H7 (cell line): ENCODE data around the gene CCNG2. TPM values are rescaled to one million over a fixed set of nuclear protein-coding genes. Genes with fewer than 3 reads are reported as not detected.
"Not testable (repeated sequence)": the region's sequence is repeated elsewhere in the genome, so short reads cannot be mapped to it uniquely, and the experiment has no call there.

Experiments
- DNase-seq: peaks from one replicate; pipeline ENCODE4 v3.0.0; 2012
- H3K27me3 ChIP-seq: 2 replicates; pipeline ENCODE4 v1.6.0; 2011; ENCODE audit warnings: mild to moderate bottlenecking, low read length; ENCODE audit not compliant: control insufficient read depth, insufficient read depth
- H3K36me3 ChIP-seq: replicated peaks from 2 replicates; pipeline ENCODE4 v1.5.1; 2011; ENCODE audit warnings: low read length; ENCODE audit not compliant: control insufficient read depth, insufficient read depth
- H3K4me3 ChIP-seq: 2 replicates; pipeline ENCODE4 v1.5.1; 2011; ENCODE audit warnings: low read depth, mild to moderate bottlenecking, control low read depth, low read length, moderate library complexity; ENCODE audit not compliant: insufficient read depth
- total RNA-seq: library from RNA; depleted of rRNA; stranded (reverse); fragments of >200 nt; shearing (Covaris generic); gene quantifications from 2 replicates; pipeline ENCODE4 v1.2.3, GENCODE V29; 2014

CCNG2 gene
- total RNA-seq, 1 experiment from 2014 or later, result 6.2 TPM

DNA sequence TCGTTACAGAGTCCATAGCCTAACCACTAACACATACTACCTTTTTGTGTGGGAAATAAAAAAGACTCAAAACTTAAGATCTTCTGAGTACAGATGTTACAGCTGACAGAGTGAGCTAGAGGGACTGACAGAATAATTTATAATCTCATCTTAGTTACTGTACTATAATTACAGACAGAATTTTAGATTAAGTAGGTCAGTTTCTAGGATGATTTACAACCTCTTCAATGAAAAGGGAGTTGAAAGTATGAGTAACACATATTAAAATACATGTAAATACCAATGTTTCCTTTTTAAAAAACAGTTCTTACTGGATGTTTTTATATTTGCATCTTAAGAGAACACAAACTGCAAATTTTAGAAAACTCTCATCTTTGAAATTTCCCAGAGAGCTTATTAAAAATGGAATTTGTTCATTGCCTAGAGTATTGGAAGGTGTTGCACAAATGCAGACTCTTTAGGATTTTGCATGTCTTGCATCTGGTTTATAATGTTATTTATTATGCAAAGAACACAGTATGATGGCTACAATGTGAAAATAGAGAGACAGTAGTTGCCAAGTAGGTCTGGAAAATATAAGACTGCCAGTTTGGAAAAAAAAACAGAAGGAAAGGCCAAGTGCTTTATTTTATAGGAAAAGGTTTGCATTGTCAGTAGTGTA lies 24.2 kb upstream of the CCNG2 start:
- no peak for DNase-seq
- Histone ChIP-seq H3K4me3 (no peak overlapping the region), H3K27me3 (no peaks in the 10 kb centered on the region), H3K36me3 (no peaks in the 10 kb centered on the region)

DNA sequence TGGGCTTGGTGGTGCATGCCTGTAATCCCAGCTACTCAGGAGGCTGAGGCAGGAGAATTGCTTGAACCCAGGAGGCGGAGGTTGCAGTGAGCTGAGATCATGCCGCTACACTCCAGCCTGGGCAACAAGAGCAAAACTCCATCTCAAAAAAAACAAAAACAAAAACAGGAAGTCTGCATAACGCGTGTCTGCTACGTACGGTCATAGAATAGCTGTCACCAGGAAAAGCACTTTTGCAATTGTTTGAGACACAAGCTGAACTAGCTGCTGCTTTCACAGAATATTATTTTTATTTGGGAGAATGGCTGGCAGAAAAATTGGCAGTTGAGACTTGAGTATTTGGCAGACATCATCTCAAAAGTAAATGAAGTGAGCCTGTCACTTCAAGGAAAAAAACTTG lies 19.6 kb upstream of the CCNG2 start:
- DNase-seq, H3K4me3 ChIP-seq, H3K36me3 ChIP-seq, H3K27me3 ChIP-seq: not testable (repeated sequence)

DNA sequence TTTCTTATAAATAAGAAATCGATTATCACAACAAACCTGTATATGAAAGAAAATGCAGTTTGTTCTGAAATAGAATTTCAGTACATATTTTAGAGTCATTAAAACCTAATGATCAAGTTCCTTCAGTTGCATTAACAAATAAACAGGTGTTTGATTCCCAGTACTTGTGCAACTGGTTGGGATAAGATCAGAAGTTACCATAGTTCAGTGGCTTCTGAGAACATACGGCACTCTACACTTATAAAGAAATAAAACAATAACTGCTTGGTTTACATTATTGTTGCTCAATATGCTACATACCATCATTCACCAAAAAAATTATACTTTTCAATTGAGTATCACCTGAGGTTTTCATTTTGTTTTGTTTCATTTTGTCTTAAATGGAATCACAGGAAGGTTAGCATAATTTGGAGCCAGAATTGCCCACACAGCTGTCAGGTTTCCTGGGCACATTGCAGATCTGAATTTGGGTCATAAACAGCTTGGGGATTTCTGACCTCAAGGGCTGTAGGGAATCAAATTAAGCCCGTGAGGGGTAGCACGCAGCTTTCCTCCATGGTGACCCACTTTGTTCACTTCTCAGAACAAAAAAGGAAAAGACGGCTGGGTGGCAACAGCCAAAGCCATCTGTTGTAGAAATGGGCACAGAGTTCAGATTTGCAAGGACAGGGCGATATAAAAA lies 14.9 kb upstream of the CCNG2 start:
- Histone ChIP-seq H3K4me3 (no peak overlapping the region), H3K36me3 (no peaks in the 10 kb centered on the region), H3K27me3 (no peaks in the 10 kb centered on the region)
- no peak for DNase-seq

DNA sequence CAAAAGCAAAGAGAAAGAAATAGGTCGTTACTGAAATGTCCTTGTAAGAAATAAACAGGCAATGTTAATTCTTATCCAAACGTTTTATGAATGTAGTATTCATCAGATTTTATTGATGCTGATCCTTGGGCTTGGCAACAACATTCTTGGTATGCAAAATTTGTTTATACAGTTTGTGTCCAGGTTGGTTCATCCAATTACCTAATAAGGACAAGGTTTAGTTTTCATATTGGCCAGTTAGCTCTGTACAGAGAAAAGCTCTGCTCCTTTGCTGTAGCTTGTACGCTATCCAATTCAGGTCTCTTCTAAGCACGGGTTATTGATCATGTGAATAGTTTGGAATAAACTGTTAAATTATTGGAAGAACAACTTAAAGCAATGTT lies 14.4 kb upstream of the CCNG2 start:
- DNase-seq, result no peak
- H3K4me3 ChIP-seq, result no peak overlapping the region
- no peaks in the 10 kb centered on the region for H3K27me3 ChIP-seq
- H3K36me3 ChIP-seq, result no peaks in the 10 kb centered on the region

DNA sequence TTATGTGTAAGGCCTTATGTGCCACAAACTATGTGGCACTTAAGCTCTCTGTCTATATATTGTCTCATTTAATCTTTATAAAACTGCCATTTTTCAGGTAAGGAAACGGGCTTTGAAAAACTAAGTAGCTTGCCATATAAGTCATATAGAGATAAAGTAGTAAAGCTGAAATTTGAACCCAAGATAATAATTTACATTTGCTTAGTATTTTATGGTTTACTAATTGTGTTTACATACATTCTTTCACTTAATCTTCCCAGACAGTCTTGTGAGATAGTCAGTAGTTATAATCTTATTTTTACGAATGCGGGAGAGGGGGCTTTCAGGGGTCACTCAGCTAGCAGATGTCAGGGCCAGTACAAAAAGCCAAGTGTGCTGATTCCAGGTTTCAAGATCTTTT lies 13.9 kb upstream of the CCNG2 start:
- Histone ChIP-seq H3K27me3 (no peaks in the 10 kb centered on the region), H3K36me3 (no peaks in the 10 kb centered on the region), H3K4me3 (no peak overlapping the region)
- no peak for DNase-seq

DNA sequence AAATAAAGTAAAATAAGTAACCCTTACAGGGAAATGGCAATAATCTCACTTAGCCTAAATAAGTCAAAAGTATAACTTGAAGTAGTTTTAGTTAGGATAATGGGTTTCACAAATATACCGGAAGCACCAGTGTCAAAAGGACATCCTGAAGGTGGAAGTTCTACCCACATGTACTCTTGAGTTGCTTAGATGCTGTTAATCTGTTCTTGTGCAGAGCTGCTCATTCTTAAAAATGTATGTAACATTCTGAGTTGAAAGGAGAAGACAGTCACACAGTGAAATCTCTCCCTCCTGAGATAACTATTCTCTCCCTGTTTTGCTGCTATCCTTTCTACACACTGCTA lies 11.2 kb upstream of the CCNG2 start:
- no peak overlapping the region for H3K4me3 ChIP-seq
- H3K27me3 ChIP-seq, result no peaks in the 10 kb centered on the region
- no peaks in the 10 kb centered on the region for H3K36me3 ChIP-seq
- no peak for DNase-seq

DNA sequence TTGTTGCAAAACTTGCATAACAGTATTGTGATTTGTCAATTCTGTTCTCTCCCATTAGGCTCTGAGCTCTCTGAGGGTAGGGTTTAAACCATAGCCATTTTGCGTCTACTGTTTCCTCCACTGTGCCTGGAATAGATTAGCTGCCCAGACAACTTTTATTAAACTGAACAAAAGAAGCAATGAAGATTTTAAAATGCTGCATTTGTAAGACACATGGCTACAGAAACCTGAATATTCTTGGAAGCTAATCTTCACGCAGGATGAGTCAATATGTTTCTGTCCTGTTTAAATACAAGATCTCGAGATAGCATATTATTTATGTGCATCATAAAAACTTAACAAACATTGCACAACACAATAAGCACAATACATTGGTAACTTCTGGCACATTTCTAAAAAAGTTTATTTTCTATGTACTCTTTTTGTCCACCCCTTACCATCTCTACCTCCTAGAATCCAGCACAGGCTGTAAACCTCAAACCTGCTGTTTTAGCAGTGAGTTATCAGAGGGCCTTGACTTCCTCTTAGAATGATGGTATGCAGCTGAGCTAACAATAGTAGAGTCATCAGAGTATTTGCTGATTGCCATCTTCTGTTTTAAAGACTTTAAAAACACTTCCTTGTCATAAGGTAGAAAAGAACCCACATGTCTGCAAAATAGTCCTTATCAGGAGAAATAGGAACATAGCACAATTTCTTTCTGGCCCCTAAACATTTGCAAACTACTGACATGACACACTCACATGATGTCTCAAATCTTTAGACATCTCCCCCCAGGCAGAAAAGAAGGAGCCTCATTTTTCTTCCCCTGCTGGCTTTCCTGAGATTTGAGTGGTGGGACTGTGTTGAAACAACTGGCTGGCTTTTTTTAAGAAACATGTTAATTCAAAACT lies 10.6 kb upstream of the CCNG2 start:
- Histone ChIP-seq H3K36me3 (no peaks in the 10 kb centered on the region), H3K4me3 (no peak overlapping the region), H3K27me3 (no peaks in the 10 kb centered on the region)
- DNase-seq, result no peak

DNA sequence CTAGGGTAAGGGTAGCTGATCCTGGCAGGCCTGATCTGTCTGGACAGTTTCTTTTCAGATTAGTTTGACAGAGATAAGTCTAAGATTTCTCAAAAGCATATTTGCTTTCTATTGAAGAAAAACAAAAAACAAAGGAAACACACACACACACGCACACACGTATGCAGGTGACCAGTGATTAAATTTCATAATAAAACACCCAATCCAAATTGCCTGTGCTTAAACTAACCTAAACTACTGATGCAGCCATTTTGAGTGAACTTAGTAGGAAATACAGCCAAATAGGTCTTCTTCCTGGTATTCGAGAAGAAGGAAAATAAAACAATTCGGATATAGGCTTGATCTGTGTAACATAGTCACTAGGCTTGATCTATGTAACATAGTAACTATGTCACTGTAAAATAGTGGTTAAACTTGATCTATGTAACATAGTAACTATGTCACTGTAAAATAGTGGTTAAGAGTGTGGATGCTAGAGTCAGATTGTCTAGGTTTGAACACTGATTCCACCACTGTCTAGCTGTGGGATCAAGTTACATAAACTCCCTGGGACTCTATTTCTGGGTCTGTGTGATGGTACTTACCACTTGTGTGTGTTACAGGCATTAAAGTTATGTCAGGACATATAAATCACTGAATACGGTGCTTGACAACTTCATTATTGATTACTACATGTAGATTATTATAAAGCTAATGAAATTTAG lies 9.8 kb upstream of the CCNG2 start:
- no peak for DNase-seq
- Histone ChIP-seq H3K36me3 (no peaks in the 10 kb centered on the region), H3K4me3 (no peak overlapping the region), H3K27me3 (no peaks in the 10 kb centered on the region)

DNA sequence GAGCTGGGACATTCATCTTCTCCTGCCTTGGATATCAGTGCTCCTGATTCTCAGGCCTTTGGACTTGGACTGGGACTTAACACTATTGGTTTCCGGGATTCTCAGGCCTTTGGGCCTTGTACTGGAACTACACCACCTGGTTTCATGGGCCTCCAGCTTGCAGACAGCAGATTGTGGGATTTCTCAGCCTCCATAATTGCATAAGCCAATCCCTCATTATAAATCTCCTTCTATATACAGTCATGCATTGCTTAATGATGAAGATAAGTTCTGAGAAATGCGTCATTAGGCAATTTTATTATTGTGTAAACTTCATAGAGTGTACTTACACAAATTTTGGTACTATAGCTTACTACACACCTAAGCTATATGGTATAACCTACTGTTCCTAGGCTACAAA lies 8.9 kb upstream of the CCNG2 start:
- Histone ChIP-seq H3K36me3 (no peaks in the 10 kb centered on the region), H3K4me3 (no peak overlapping the region), H3K27me3 (no peaks in the 10 kb centered on the region)
- DNase-seq, result no peak

DNA sequence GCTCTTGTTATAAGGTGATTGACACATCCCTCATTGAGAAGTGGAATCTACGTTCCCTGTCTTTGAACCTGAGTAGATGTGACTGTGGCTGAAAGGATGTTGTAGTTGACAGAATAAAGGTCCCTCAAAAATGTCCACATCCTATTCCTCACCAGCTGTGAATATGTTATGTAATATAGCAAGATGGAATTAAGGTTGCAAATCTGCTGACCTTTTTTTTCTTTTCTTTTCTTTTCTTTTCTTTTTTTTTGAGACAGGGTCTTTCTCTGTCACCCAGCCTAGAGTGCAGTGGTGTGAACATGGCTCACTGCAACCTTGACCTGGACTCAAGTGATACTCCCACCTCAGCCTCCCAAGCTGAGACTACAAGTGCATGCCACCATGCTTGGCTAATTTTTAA lies 7.2 kb upstream of the CCNG2 start:
- no peak overlapping the region for H3K4me3 ChIP-seq
- H3K27me3 ChIP-seq, result no peaks in the 10 kb centered on the region
- no peaks in the 10 kb centered on the region for H3K36me3 ChIP-seq
- no peak for DNase-seq

DNA sequence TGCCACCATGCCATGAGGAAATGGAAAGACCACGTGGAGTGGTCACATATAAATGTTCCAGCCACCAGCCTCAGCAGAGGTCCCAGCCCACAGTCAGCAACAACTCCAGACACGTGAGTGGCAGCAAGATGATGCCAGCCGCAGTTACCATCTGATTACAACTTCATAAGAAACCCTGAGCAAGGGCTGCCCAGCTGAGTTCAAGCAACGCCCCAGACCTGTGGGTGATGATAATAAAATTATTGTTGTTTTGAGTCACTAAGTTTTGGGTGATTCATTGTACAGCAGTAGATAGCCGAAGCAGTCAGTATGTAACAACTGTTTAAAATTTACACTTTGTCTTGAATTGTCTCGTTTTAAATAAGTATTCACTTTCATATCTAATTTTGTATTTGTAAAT lies 5.8 kb upstream of the CCNG2 start:
- Histone ChIP-seq H3K4me3 (no peak overlapping the region), H3K36me3 (no peaks in the 10 kb centered on the region), H3K27me3 (no peaks in the 10 kb centered on the region)
- DNase-seq, result no peak

DNA sequence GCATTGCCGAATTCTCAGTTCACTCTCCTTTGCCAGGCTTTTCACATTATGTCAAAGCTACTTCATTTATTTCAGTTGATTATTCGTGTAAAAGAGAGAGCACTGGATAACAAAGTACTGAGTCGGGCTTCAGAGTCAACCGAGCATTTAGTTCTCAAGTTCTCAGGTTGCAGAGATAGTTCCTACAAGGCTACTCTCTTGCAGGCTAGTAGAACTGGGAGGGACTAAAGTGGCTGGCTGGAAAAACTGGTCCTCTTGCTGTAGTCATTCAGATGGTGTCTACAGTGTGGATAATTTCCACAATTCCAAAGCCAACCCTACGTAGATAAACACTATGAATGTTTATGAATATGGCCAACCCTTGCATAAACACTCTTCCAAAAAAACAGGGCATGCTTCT lies 4.6 kb upstream of the CCNG2 start:
- DNase-seq, result no peak
- Histone ChIP-seq H3K36me3 (no peaks in the 10 kb centered on the region), H3K4me3 (no peak overlapping the region), H3K27me3 (no peaks in the 10 kb centered on the region)

DNA sequence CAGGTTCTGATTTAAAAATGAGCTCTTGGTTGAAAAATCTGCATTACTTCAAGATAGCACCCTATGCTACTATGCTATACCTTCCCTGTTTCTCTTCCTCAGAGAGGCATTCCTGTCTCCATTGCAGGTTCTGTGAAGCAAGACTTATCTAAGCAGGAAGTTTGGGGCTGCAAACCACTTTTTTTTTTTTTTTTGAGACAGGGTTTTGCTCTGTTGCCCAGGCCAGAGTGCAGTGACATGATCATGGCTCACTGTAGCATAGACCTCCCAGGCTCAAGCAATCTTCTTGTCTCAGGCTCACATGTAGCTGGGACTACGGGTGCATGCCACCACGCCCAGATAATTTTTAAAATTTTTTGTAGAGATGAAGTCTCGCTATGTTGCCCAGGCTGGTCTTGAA lies 4.0 kb upstream of the CCNG2 start:
- no peak for DNase-seq
- Histone ChIP-seq H3K27me3 (no peaks in the 10 kb centered on the region), H3K36me3 (no peaks in the 10 kb centered on the region), H3K4me3 (no peak overlapping the region)

DNA sequence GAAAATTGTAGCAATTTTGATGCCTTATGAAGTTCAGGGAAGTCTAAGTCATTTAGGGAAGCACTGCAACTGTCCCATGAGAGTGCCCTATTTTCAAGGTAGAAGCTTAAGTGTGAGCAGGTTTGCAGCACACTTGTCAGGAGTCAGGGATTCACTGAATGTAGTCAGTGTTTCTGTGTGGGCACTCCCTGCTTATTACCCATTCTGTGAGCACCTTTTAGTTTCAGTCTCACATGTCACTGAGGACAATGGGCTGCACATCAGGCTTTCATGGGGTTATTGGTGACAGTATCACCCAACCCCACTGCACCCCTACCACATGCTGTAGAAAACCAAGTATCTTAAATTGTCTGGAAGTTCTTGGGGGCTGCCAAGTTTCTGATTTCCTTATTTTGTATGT lies 2.9 kb upstream of the CCNG2 start:
- Histone ChIP-seq H3K4me3 (no peak overlapping the region), H3K27me3 (no peaks in the 10 kb centered on the region), H3K36me3 (no peaks in the 10 kb centered on the region; the same call in 1 of the 2 replicates)
- DNase-seq, result no peak
